HEK293T (cell line): ENCODE data around the gene EMP2.

Experiments
- CTCF ChIA-PET: fragments of 350-600 bp; formaldehyde crosslinking; extraction: SDS; loops from one replicate; lab custom pipeline; 2021; ENCODE audit warnings: antibody characterized with exemption, inconsistent platforms; lab: Yijun Ruan, JAX
- POLR2A ChIA-PET: fragments of 350-600 bp; formaldehyde crosslinking; extraction: SDS; loops from one replicate; lab custom pipeline; 2020; ENCODE audit warnings: antibody characterized with exemption, inconsistent platforms; lab: Yijun Ruan, JAX
- DNase-seq: peaks from one replicate; pipeline ENCODE4 v3.0.0; 2012; ENCODE audit warnings: mixed read lengths; ENCODE audit errors: extremely low spot score
- ARNT ChIP-seq: fragments of 450-650 bp; IDR thresholded peaks from 2 replicates; pipeline ENCODE4 v1.6.1; 2017; ENCODE audit warnings: mild to moderate bottlenecking
- BHLHE40 ChIP-seq: fragments of 450-650 bp; IDR thresholded peaks from 2 replicates; pipeline ENCODE4 v1.6.1; 2016; ENCODE audit warnings: mild to moderate bottlenecking, moderate library complexity, borderline replicate concordance
- CTBP1 ChIP-seq: fragments of 450-650 bp; IDR thresholded peaks from 2 replicates; pipeline ENCODE4 v1.6.1; 2016; ENCODE audit warnings: borderline replicate concordance
- ELF4 ChIP-seq: fragments of 450-650 bp; IDR thresholded peaks from 2 replicates; pipeline ENCODE4 v1.6.1; 2017; ENCODE audit warnings: antibody characterized with exemption
- FOXA1 ChIP-seq: fragments of 450-650 bp; IDR thresholded peaks from 2 replicates; pipeline ENCODE4 v1.6.1; 2016; ENCODE audit warnings: mild to moderate bottlenecking
- FOXK2 ChIP-seq: fragments of 450-650 bp; IDR thresholded peaks from 2 replicates; pipeline ENCODE4 v1.6.1; 2016; ENCODE audit warnings: mild to moderate bottlenecking
- FOXM1 ChIP-seq: fragments of 450-650 bp; IDR thresholded peaks from 2 replicates; pipeline ENCODE4 v1.6.1; 2017; ENCODE audit warnings: mild to moderate bottlenecking, borderline replicate concordance
- HDGF ChIP-seq: fragments of 450-650 bp; IDR thresholded peaks from 2 replicates; pipeline ENCODE4 v1.6.1; 2017; ENCODE audit warnings: antibody characterized with exemption, borderline replicate concordance
- L3MBTL2 ChIP-seq: fragments of 450-650 bp; conservative IDR thresholded peaks from 2 replicates; pipeline ENCODE4 v1.6.1; 2016; ENCODE audit warnings: mild to moderate bottlenecking
- LEF1 ChIP-seq: fragments of 450-650 bp; IDR thresholded peaks from 2 replicates; pipeline ENCODE4 v1.6.1; 2017; ENCODE audit warnings: mild to moderate bottlenecking, borderline replicate concordance
- NFRKB ChIP-seq: fragments of 450-650 bp; IDR thresholded peaks from 2 replicates; pipeline ENCODE4 v1.6.1; 2016; ENCODE audit warnings: mild to moderate bottlenecking, moderate library complexity
- PKNOX1 ChIP-seq: fragments of 450-650 bp; IDR thresholded peaks from 2 replicates; pipeline ENCODE4 v1.6.1; 2016
- SP1 ChIP-seq: fragments of 450-650 bp; IDR thresholded peaks from 2 replicates; pipeline ENCODE4 v1.6.1; 2017
- SUZ12 ChIP-seq: fragments of 450-650 bp; IDR thresholded peaks from 2 replicates; pipeline ENCODE4 v1.6.1; 2016; ENCODE audit warnings: mild to moderate bottlenecking
- TARDBP ChIP-seq: fragments of 450-650 bp; IDR thresholded peaks from 2 replicates; pipeline ENCODE4 v1.6.1; 2016
- ZNF384 ChIP-seq: fragments of 450-650 bp; IDR thresholded peaks from 2 replicates; pipeline ENCODE4 v1.6.1; 2016

The EMP2 gene

GRCh38 chr16:10519929-10520868, 60.2 kb downstream of the EMP2 start:
- POLR2A ChIA-PET, result no interaction called here
- DNase-seq, result no peak
- no peak for TF ChIP-seq ZNF384
- TF ChIP-seq LEF1, result no peak
- TF ChIP-seq FOXK2, result no peak
- no peak for TF ChIP-seq NFRKB
- no peak for TF ChIP-seq SP1
- TF ChIP-seq CTBP1, result no peak
- no peak for TF ChIP-seq FOXA1
- no peak for TF ChIP-seq L3MBTL2
- no peak for TF ChIP-seq BHLHE40
- no peak for TF ChIP-seq FOXM1
- no peak for TF ChIP-seq TARDBP
- no peak for TF ChIP-seq SUZ12
- TF ChIP-seq HDGF, result no peak
- TF ChIP-seq PKNOX1, result no peak
- TF ChIP-seq ELF4, result no peak
- no peak for TF ChIP-seq ARNT
- CTCF ChIA-PET, result interaction anchor here (1.3 to 2.2 kb wide), 2 partner anchors 18 to 217 kb away, joined by 3 to 8 read pairs; no protein-coding TSS in a partner anchor

GRCh38 chr16:10519297-10519696, 61.1 kb downstream of the EMP2 start:
- POLR2A ChIA-PET, result no interaction called here
- no peak for TF ChIP-seq ELF4
- no peak for TF ChIP-seq FOXK2
- TF ChIP-seq CTBP1, result no peak
- TF ChIP-seq HDGF, result no peak
- no peak for TF ChIP-seq SUZ12
- no peak for TF ChIP-seq ZNF384
- no peak for TF ChIP-seq SP1
- CTCF ChIA-PET, result no interaction called here
- no peak for DNase-seq

- no peak for TF ChIP-seq FOXK2
- TF ChIP-seq ELF4, result no peak
- TF ChIP-seq HDGF, result no peak
- no peak for TF ChIP-seq SP1
- no peak for TF ChIP-seq ZNF384
- TF ChIP-seq PKNOX1, result no peak
- TF ChIP-seq SUZ12, result no peak
- TF ChIP-seq TARDBP, result no peak
- DNase-seq, result no peak
- POLR2A ChIA-PET, result no interaction called here
- CTCF ChIA-PET, result no interaction called here
Observed at GRCh38 chr16:10518479-10519041, 61.8 kb downstream of the EMP2 start.

GRCh38 chr16:10517868-10518267, 62.5 kb downstream of the EMP2 start:
- POLR2A ChIA-PET, result no interaction called here
- no peak for DNase-seq
- TF ChIP-seq ARNT (no peak), SP1 (no peak), PKNOX1 (no peak), HDGF (no peak), TARDBP (no peak), ELF4 (no peak), FOXA1 (no peak), FOXK2 (no peak), LEF1 (no peak), SUZ12 (no peak), CTBP1 (no peak), ZNF384 (no peak), FOXM1 (no peak), L3MBTL2 (no peak), NFRKB (no peak), BHLHE40 (no peak)
- CTCF ChIA-PET, result no interaction called here

GRCh38 chr16:10514369-10515055, 65.9 kb downstream of the EMP2 start:
- ChIA-PET CTCF (interaction anchor here (0.5 to 3.3 kb wide), 16 partner anchors 9 to 1585 kb away, joined by 3 to 21 read pairs (median 4); no protein-coding TSS in a partner anchor), POLR2A (no interaction called here)
- TF ChIP-seq ZNF384, result peak; percentile 79
- TF ChIP-seq L3MBTL2, result no peak
- DNase-seq, result peak; percentile 33

- no peak for DNase-seq
- CTCF ChIA-PET, result no interaction called here
- POLR2A ChIA-PET, result no interaction called here
- TF ChIP-seq PKNOX1 (no peak), SUZ12 (no peak), FOXK2 (no peak), HDGF (no peak), FOXA1 (no peak), L3MBTL2 (no peak), TARDBP (no peak), CTBP1 (no peak)
Observed at GRCh38 chr16:10511829-10512228, 68.6 kb downstream of the EMP2 start.
